K562 (cell line): Measurements from ENCODE around the gene RHCG. TPM values are rescaled to one million over a fixed set of nuclear protein-coding genes. Genes with fewer than 3 reads are reported as not detected.

ENCODE experiments used
- ATAC-seq: fragments of 200-7000 bp; cut with Tn5 transposase; 3 replicates; pipeline ENCODE4 v1.9.1; 2020; ENCODE audit warnings: moderate library complexity
- BruUV-seq: library from RNA; stranded (reverse); fragments of 400-500 nt; replicated peaks from 2 replicates; lab custom pipeline; 2021; lab: Mats Ljungman, UMichigan
- CTCF ChIA-PET: fragments of 300-600 bp; formaldehyde crosslinking; extraction: SDS; loops from one replicate; lab custom pipeline; 2021; ENCODE audit warnings: low intra/inter-chr PET ratio; lab: Yijun Ruan, JAX
- POLR2A ChIA-PET: fragments of 300-600, 350-650 bp; sonication (Branson Sonifier 250); formaldehyde crosslinking; extraction: SDS; loops from one replicate; lab custom pipeline; 2021; ENCODE audit warnings: antibody characterized with exemption, inconsistent platforms; lab: Yijun Ruan, JAX
- DNase-seq, 4 experiments: peaks; one replicate each; pipeline versions ENCODE4 v3.0.0 to v3.0.0-alpha.2; 2011 to 2018; ENCODE audit warnings: low spot score in 3 of 4, mixed read lengths in 3 of 4; ENCODE audit errors: extremely low read depth in 1 of 4
- FAIRE-seq: peaks from 2 replicates; lab custom pipeline; 2011; peaks lifted over from hg19 to GRCh38; lab: Jason Lieb, UNC
- H2AFZ ChIP-seq: 2 replicates; pipeline ENCODE4 v1.6.0; 2011; ENCODE audit warnings: low read depth, low read length, control low read depth, inconsistent platforms
- H3K27ac ChIP-seq: fragments of 200-600 bp; 3 replicates; pipeline ENCODE4 v1.8.0; 2011; ENCODE audit warnings: low read depth, mild to moderate bottlenecking, control low read depth, inconsistent platforms, low read length, moderate library complexity, mixed read lengths; ENCODE audit errors: extremely low read depth
- H3K27me3 ChIP-seq, 2 experiments: fragments of 300-600 bp in 1 of 2; 2 replicates in 1 of 2; 3 replicates in 1 of 2; pipeline versions ENCODE4 v1.6.0 to v1.8.0; 2011; ENCODE audit warnings: inconsistent platforms in 2 of 2, low read length in 2 of 2, mild to moderate bottlenecking in 1 of 2, mixed read lengths in 1 of 2, moderate library complexity in 1 of 2; ENCODE audit not compliant: control insufficient read depth in 2 of 2, insufficient read depth in 2 of 2
- H3K36me3 ChIP-seq: fragments of 300-600 bp; 3 replicates; pipeline ENCODE4 v1.8.0; 2011; ENCODE audit warnings: mild to moderate bottlenecking, low read length, inconsistent platforms; ENCODE audit not compliant: control insufficient read depth, insufficient read depth
- H3K4me1 ChIP-seq, 2 experiments: fragments of 200-600 bp in 1 of 2; replicated peaks in 1 of 2; 2 replicates in 1 of 2; 3 replicates in 1 of 2; pipeline versions ENCODE4 v1.5.1 to v1.8.0; 2011; ENCODE audit warnings: inconsistent platforms in 2 of 2, low read length in 2 of 2, mild to moderate bottlenecking in 1 of 2, mixed read lengths in 1 of 2, moderate library complexity in 1 of 2; ENCODE audit not compliant: control insufficient read depth in 2 of 2, insufficient read depth in 2 of 2
- H3K4me2 ChIP-seq: 2 replicates; pipeline ENCODE4 v1.6.1; 2011; ENCODE audit warnings: low read length, control low read depth, inconsistent platforms, mixed read lengths; ENCODE audit not compliant: insufficient read depth
- H3K4me3 ChIP-seq: fragments of 200-600 bp; sonication (generic), shearing (Covaris generic); 2 replicates; pipeline ENCODE4 v1.5.1; 2016; ENCODE audit warnings: control low read depth, inconsistent platforms
- H3K79me2 ChIP-seq: fragments of 200-600 bp; 3 replicates; pipeline ENCODE4 v1.8.0; 2011; ENCODE audit warnings: low read length, inconsistent platforms; ENCODE audit not compliant: control insufficient read depth, insufficient read depth
- H3K9ac ChIP-seq, 2 experiments: 2 replicates each; pipeline versions ENCODE4 v1.6.0 to v1.6.1; 2011; ENCODE audit warnings: low read depth in 2 of 2, low read length in 2 of 2, control low read depth in 1 of 2, inconsistent platforms in 1 of 2, mild to moderate bottlenecking in 1 of 2, mixed read lengths in 1 of 2; ENCODE audit not compliant: insufficient read depth in 1 of 2
- H3K9me1 ChIP-seq: one replicate; pipeline ENCODE4 v1.6.0; 2011; ENCODE audit warnings: inconsistent platforms, mild to moderate bottlenecking, low read length, moderate library complexity; ENCODE audit not compliant: control insufficient read depth, insufficient read depth
- H3K9me3 ChIP-seq: replicated peaks from 2 replicates; pipeline ENCODE4 v1.5.1; 2011; ENCODE audit warnings: low read depth, low read length, inconsistent platforms; ENCODE audit not compliant: control insufficient read depth, insufficient read depth
- H4K20me1 ChIP-seq: replicated peaks from 2 replicates; pipeline ENCODE4 v1.6.1; 2011; ENCODE audit warnings: low read length, inconsistent platforms, mixed read lengths; ENCODE audit not compliant: control insufficient read depth, insufficient read depth
- TRIM24 ChIP-seq, 2 experiments: fragments of 450-650 bp; IDR thresholded peaks; 2 replicates each; pipeline ENCODE4 v1.6.1; 2016
- ZNF197 ChIP-seq: fragments of 200-800 bp; sonication (Bioruptor generic); IDR thresholded peaks from 2 replicates; pipeline ENCODE4 v1.6.1; 2016; ENCODE audit warnings: low read depth, missing genetic modification characterization, missing compliant biosample characterization
- WGBS: fragments of 100-300 bp; shearing (Covaris generic); methylation state at CpG from one replicate; pipeline ENCODE4 v1.1.6; 2016; ENCODE audit warnings: low coverage, mixed read lengths; ENCODE audit not compliant: insufficient coverage; ENCODE audit errors: missing lambda C conversion rate; 5-methylcytosine and 5-hydroxymethylcytosine counted together
- in situ Hi-C: fragments of 300-500 bp; cut with MboI; formaldehyde crosslinking; loops from 4 replicates; pipeline ENCODE4 v1.15.0; 2018; ENCODE audit warnings: inconsistent platforms, mixed read lengths
- intact Hi-C: fragments of 100-400 bp; cut with micrococcal nuclease; formaldehyde crosslinking; loops from 2 replicates; pipeline ENCODE4 v1.14.2; 2022
- polyA plus RNA-seq, 8 experiments: library from polyadenylated mRNA; depleted of rRNA in 4 of 8; stranded (reverse) in 5 of 8; unstranded in 3 of 8; fragments of >200 nt; fragmentation: Nextera tagmentation in 2 of 8; fragmentation: Illumina TruSeq in 1 of 8; extraction: Ambion mirVana in 2 of 8; extraction: Trizol in 1 of 8; gene quantifications; 2 replicates each; pipeline versions ENCODE4 v1.2.1 to v1.2.3, GENCODE V29; 2011 to 2014; ENCODE audit warnings: inconsistent platforms in 1 of 8, missing spikeins in 1 of 8
- total RNA-seq, 7 experiments: library from RNA; depleted of rRNA in 6 of 7; stranded (reverse); fragments of >200 nt in 6 of 7; fragmentation: Illumina TruSeq in 2 of 7; extraction: Trizol in 2 of 7; gene quantifications; 2 replicates each; pipeline versions ENCODE4 v1.2.1 to v1.2.3, GENCODE V29; 2011 to 2021; ENCODE audit warnings: low replicate concordance in 1 of 7
- TF ChIP-seq, protein P1 (sequence below): fragments of 450-650 bp; formaldehyde crosslinking; conservative IDR thresholded peaks from 2 replicates; pipeline ENCODE4 v1.4.0; 2022; ENCODE audit warnings: mild to moderate bottlenecking, missing genetic modification characterization
- TF ChIP-seq, protein P2 (sequence below), 2 experiments: fragments of 150-350 bp in 1 of 2; IDR thresholded peaks; 2 replicates each; pipeline ENCODE4 v1.6.1; 2012 to 2016; ENCODE audit warnings: low read depth in 2 of 2, low read length in 2 of 2, mild to moderate bottlenecking in 1 of 2, moderate library complexity in 1 of 2

The RHCG gene
- total and polyA plus RNA-seq, 9 of the 15 experiments (the other 6 are each of a cell fraction or from before 2014, with no cell fraction given): not detected

GRCh38 chr15:89439764-89440163 lies 56.6 kb downstream of the RHCG start:
- H3K27me3 ChIP-seq: peaks cover 24 to 75% of the 10 kb centered on the region in 2 experiments; a peak in 4 of 5 replicates
- POLR2A ChIA-PET: interaction anchor here (0.5 kb wide), 1 partner anchor 53 kb away, joined by 3 read pairs; no protein-coding TSS in a partner anchor
- H2AFZ ChIP-seq: no peak overlapping the region
- peaks cover 7% of the 10 kb centered on the region for H4K20me1 ChIP-seq
- no peaks in the 10 kb centered on the region for H3K79me2 ChIP-seq
- no peak for TF ChIP-seq TRIM24 (IDR thresholded peaks at IDR 0.05)
- TF ChIP-seq, protein P1, sequence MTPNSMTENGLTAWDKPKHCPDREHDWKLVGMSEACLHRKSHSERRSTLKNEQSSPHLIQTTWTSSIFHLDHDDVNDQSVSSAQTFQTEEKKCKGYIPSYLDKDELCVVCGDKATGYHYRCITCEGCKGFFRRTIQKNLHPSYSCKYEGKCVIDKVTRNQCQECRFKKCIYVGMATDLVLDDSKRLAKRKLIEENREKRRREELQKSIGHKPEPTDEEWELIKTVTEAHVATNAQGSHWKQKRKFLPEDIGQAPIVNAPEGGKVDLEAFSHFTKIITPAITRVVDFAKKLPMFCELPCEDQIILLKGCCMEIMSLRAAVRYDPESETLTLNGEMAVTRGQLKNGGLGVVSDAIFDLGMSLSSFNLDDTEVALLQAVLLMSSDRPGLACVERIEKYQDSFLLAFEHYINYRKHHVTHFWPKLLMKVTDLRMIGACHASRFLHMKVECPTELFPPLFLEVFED (CRISPR knock-in tag): no peak
- TF ChIP-seq ZNF197 (CRISPR knock-in tag): no peak
- TF ChIP-seq, protein P2, sequence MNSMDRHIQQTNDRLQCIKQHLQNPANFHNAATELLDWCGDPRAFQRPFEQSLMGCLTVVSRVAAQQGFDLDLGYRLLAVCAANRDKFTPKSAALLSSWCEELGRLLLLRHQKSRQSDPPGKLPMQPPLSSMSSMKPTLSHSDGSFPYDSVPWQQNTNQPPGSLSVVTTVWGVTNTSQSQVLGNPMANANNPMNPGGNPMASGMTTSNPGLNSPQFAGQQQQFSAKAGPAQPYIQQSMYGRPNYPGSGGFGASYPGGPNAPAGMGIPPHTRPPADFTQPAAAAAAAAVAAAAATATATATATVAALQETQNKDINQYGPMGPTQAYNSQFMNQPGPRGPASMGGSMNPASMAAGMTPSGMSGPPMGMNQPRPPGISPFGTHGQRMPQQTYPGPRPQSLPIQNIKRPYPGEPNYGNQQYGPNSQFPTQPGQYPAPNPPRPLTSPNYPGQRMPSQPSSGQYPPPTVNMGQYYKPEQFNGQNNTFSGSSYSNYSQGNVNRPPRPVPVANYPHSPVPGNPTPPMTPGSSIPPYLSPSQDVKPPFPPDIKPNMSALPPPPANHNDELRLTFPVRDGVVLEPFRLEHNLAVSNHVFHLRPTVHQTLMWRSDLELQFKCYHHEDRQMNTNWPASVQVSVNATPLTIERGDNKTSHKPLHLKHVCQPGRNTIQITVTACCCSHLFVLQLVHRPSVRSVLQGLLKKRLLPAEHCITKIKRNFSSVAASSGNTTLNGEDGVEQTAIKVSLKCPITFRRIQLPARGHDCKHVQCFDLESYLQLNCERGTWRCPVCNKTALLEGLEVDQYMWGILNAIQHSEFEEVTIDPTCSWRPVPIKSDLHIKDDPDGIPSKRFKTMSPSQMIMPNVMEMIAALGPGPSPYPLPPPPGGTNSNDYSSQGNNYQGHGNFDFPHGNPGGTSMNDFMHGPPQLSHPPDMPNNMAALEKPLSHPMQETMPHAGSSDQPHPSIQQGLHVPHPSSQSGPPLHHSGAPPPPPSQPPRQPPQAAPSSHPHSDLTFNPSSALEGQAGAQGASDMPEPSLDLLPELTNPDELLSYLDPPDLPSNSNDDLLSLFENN (IDR thresholded peaks at IDR 0.05; ENCODE audit: low read depth in 2 of 2, low read length in 2 of 2): no peak
- H3K9me3 ChIP-seq: no peaks in the 10 kb centered on the region
- ATAC-seq (no peak), FAIRE-seq (no peak), DNase-seq (no peak)
- H3K4me3 ChIP-seq: no peak overlapping the region
- H3K4me2 ChIP-seq: no peak overlapping the region
- H3K9me1 ChIP-seq: no peaks in the 10 kb centered on the region
- no peak overlapping the region for H3K27ac ChIP-seq
- BruUV-seq: no TSS peak
- 1% methylated on average over 9 of the region's 9 CpGs for WGBS
- peak overlapping the region in 1 of 2 experiments; percentile 33; a peak in 1 of 4 replicates for H3K9ac ChIP-seq
- H3K4me1 ChIP-seq: peaks cover 0 to 7% of the 10 kb centered on the region in 2 experiments; a peak in 2 of 5 replicates
- intact Hi-C loops (no loop called here), in situ Hi-C loops (no loop called here)
- CTCF ChIA-PET: no interaction called here
- H3K36me3 ChIP-seq: no peaks in the 10 kb centered on the region
